ENCODE measurements around the gene IRF2BP1.

GRCh38 chr19:45865269-45865948 lies 20.5 kb downstream of the IRF2BP1 start:
- TF ChIP-seq, protein P1, sequence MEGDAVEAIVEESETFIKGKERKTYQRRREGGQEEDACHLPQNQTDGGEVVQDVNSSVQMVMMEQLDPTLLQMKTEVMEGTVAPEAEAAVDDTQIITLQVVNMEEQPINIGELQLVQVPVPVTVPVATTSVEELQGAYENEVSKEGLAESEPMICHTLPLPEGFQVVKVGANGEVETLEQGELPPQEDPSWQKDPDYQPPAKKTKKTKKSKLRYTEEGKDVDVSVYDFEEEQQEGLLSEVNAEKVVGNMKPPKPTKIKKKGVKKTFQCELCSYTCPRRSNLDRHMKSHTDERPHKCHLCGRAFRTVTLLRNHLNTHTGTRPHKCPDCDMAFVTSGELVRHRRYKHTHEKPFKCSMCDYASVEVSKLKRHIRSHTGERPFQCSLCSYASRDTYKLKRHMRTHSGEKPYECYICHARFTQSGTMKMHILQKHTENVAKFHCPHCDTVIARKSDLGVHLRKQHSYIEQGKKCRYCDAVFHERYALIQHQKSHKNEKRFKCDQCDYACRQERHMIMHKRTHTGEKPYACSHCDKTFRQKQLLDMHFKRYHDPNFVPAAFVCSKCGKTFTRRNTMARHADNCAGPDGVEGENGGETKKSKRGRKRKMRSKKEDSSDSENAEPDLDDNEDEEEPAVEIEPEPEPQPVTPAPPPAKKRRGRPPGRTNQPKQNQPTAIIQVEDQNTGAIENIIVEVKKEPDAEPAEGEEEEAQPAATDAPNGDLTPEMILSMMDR (IDR thresholded peaks at IDR 0.05) = no peak
- TF ChIP-seq EP300 (IDR thresholded peaks at IDR 0.05) = no peak
